Hepatocyte (in vitro differentiated cells): ENCODE data around the gene LRRC4. TPM values are rescaled to one million over a fixed set of nuclear protein-coding genes. Genes with fewer than 3 reads are reported as not detected.

Source experiments
- DNase-seq: peaks from one replicate; pipeline ENCODE4 v3.0.0-alpha.2; 2016; ENCODE audit warnings: low spot score
- H2AFZ ChIP-seq: fragments of 200-600 bp; sonication (generic); 2 replicates; pipeline ENCODE4 v1.6.0; 2016; ENCODE audit warnings: antibody characterized with exemption, mild to moderate bottlenecking
- H3K27ac ChIP-seq: fragments of 200-600 bp; sonication (generic); 2 replicates; pipeline ENCODE4 v1.5.1; 2016; ENCODE audit warnings: mild to moderate bottlenecking
- H3K27me3 ChIP-seq: fragments of 200-600 bp; sonication (generic); 2 replicates; pipeline ENCODE4 v1.6.1; 2016
- H3K36me3 ChIP-seq: fragments of 200-600 bp; sonication (generic); replicated peaks from 2 replicates; pipeline ENCODE4 v1.5.1; 2016; ENCODE audit warnings: low read depth; ENCODE audit not compliant: insufficient read depth
- H3K4me1 ChIP-seq: fragments of 200-600 bp; sonication (generic); 2 replicates; pipeline ENCODE4 v1.5.1; 2016; ENCODE audit warnings: mild to moderate bottlenecking, moderate library complexity; ENCODE audit not compliant: insufficient read depth
- H3K4me2 ChIP-seq: fragments of 200-600 bp; sonication (generic); 2 replicates; pipeline ENCODE4 v1.6.0; 2016
- H3K4me3 ChIP-seq: fragments of 200-600 bp; sonication (generic); 2 replicates; pipeline ENCODE4 v1.5.1; 2016; ENCODE audit warnings: mild to moderate bottlenecking
- H3K79me2 ChIP-seq: fragments of 200-600 bp; sonication (generic); 2 replicates; pipeline ENCODE4 v1.6.0; 2017; ENCODE audit warnings: mild to moderate bottlenecking
- H3K9me2 ChIP-seq: fragments of 200-600 bp; sonication (generic); replicated peaks from 2 replicates; pipeline ENCODE4 v1.6.0; 2017; ENCODE audit warnings: mild to moderate bottlenecking; ENCODE audit not compliant: insufficient read depth
- H3K9me3 ChIP-seq: fragments of 200-600 bp; sonication (generic); 2 replicates; pipeline ENCODE4 v1.5.1; 2016; ENCODE audit warnings: low read depth, mild to moderate bottlenecking
- H4K20me1 ChIP-seq: fragments of 200-600 bp; sonication (generic); 2 replicates; pipeline ENCODE4 v1.6.0; 2016; ENCODE audit warnings: mild to moderate bottlenecking; ENCODE audit not compliant: insufficient read depth, poor library complexity, severe bottlenecking
- EZH2 ChIP-seq: fragments of 200-600 bp; sonication (generic); IDR thresholded peaks from 2 replicates; pipeline ENCODE4 v1.6.1; 2016; ENCODE audit warnings: antibody characterized with exemption, mild to moderate bottlenecking, borderline replicate concordance
- EZH2phosphoT487 ChIP-seq: fragments of 200-600 bp; sonication (generic); IDR thresholded peaks from one replicate; pipeline ENCODE4 v1.6.1; 2018; ENCODE audit warnings: antibody characterized with exemption, mild to moderate bottlenecking, low read depth, moderate library complexity; ENCODE audit not compliant: unreplicated experiment, severe bottlenecking
- WGBS: methylation state at CpG from one replicate; pipeline ENCODE4 v1.1.6; 2016; ENCODE audit warnings: low lambda C conversion rate; ENCODE audit errors: missing lambda C conversion rate; 5-methylcytosine and 5-hydroxymethylcytosine counted together
- polyA plus RNA-seq: library from polyadenylated mRNA; unstranded; fragments of >200 nt; fragmentation: Nextera tagmentation; extraction: Ambion mirVana; gene quantifications from 2 replicates; pipeline ENCODE4 v1.2.1, GENCODE V29; 2016
- total RNA-seq: library from RNA; depleted of rRNA; stranded (reverse); fragments of >200 nt; gene quantifications from 2 replicates; pipeline ENCODE4 v1.2.3, GENCODE V29; 2014
- TF ChIP-seq, protein P1 (sequence below): fragments of 200-600 bp; sonication (generic); IDR thresholded peaks from 2 replicates; pipeline ENCODE4 v1.5.1; 2016; ENCODE audit warnings: antibody characterized with exemption, mild to moderate bottlenecking; ENCODE audit not compliant: poor library complexity

Gene LRRC4
- total and polyA plus RNA-seq, 2 experiments from 2014 or later: 3.9 to 15.1 TPM

DNA sequence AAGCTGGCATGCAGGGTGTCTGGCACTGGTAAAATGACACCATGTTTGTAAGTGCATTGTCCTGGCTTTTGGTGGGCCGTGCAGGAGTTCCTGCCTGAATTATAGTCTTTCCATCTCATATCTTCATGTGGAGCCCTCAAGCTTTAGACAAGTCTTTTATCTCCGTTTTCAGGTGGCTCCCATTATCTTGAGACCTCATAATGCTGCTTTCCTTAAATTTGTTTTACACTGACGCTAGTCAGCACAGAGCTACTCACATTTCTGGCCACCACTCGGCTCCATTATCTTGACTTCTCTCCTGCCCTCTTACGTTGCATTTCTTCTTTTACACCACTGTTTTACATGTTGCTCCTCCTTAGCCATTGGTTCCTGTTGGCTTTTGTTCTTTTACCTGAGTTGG lies 37.2 kb downstream of the LRRC4 start:
- H4K20me1 ChIP-seq: peaks cover 6% of the 10 kb centered on the region
- WGBS: 78% methylated on average over 5 of the region's 5 CpGs
- TF ChIP-seq, protein P1, sequence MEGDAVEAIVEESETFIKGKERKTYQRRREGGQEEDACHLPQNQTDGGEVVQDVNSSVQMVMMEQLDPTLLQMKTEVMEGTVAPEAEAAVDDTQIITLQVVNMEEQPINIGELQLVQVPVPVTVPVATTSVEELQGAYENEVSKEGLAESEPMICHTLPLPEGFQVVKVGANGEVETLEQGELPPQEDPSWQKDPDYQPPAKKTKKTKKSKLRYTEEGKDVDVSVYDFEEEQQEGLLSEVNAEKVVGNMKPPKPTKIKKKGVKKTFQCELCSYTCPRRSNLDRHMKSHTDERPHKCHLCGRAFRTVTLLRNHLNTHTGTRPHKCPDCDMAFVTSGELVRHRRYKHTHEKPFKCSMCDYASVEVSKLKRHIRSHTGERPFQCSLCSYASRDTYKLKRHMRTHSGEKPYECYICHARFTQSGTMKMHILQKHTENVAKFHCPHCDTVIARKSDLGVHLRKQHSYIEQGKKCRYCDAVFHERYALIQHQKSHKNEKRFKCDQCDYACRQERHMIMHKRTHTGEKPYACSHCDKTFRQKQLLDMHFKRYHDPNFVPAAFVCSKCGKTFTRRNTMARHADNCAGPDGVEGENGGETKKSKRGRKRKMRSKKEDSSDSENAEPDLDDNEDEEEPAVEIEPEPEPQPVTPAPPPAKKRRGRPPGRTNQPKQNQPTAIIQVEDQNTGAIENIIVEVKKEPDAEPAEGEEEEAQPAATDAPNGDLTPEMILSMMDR: no peak
- no peak for TF ChIP-seq EZH2
- no peak for TF ChIP-seq EZH2phosphoT487

DNA sequence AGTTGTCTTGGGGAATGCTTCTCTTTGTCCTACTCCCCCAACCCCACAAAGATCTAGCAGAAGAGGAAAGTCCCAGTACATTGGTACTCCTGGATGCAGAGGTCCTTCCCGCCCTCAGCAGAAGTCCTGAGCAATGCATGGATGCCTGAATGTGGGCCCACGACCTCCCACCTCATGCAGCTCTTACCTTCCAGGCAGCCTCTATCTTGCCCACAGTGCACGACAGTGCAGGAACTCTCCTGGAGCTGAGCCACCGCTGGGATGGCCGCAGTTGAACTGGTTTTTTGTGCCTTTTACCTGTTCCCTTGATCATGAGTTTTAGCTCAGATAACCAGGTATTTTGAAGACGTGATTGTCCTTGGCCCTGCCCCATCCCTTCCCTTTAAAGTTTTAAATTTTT lies 37.9 kb downstream of the LRRC4 start:
- H3K36me3 ChIP-seq: no peaks in the 10 kb centered on the region
- H4K20me1 ChIP-seq: peaks cover 6% of the 10 kb centered on the region
- WGBS: 94% methylated on average over 6 of the region's 6 CpGs
- TF ChIP-seq, protein P1: no peak
- TF ChIP-seq EZH2phosphoT487: no peak
- TF ChIP-seq EZH2: no peak
- no peaks in the 10 kb centered on the region for H3K9me2 ChIP-seq
- no peaks in the 10 kb centered on the region for H3K9me3 ChIP-seq
- no peak overlapping the region for H3K4me2 ChIP-seq
- no peaks in the 10 kb centered on the region for H3K27me3 ChIP-seq
- peaks cover 13% of the 10 kb centered on the region for H3K79me2 ChIP-seq
- H2AFZ ChIP-seq: no peak overlapping the region
- H3K27ac ChIP-seq: no peak overlapping the region
- no peak for DNase-seq
- H3K4me1 ChIP-seq: peaks cover 35% of the 10 kb centered on the region
- no peak overlapping the region for H3K4me3 ChIP-seq

More for the DNA sequence above, 37.2 kb downstream of the LRRC4 start:
- Histone ChIP-seq H3K79me2 (peaks cover 9% of the 10 kb centered on the region), H3K27me3 (no peaks in the 10 kb centered on the region), H3K4me3 (no peak overlapping the region), H3K36me3 (no peaks in the 10 kb centered on the region), H3K9me2 (no peaks in the 10 kb centered on the region), H2AFZ (no peak overlapping the region), H3K9me3 (no peaks in the 10 kb centered on the region), H3K4me2 (no peak overlapping the region), H3K27ac (no peak overlapping the region), H3K4me1 (peaks cover 36% of the 10 kb centered on the region)
- DNase-seq: no peak

DNA sequence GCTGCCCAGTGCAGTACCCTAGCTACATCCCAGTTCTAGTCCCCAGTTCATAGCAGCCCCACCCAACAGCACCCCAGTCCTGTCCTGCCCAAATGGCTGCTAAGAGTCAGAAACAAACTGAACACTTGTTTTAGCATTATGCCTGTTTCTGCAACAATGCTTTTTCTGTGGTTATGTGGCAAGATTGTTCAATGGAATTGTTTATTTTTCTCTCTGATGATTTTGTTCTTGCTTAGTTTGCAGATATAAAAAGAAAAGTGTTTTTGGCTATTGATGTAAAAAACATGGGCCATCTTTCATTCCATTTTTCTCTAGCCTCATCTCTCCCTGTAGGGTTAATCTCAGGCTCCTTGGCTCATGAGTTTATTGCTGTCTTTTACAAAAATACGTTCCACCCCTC lies 42.5 kb downstream of the LRRC4 start:
- H3K9me3 ChIP-seq: no peaks in the 10 kb centered on the region
- TF ChIP-seq EZH2 (no peak), EZH2phosphoT487 (no peak)
- TF ChIP-seq, protein P1: no peak
- no peak overlapping the region for H2AFZ ChIP-seq
- DNase-seq: no peak
- H3K9me2 ChIP-seq: no peaks in the 10 kb centered on the region
- no peak overlapping the region for H3K4me2 ChIP-seq
- no peaks in the 10 kb centered on the region for H3K36me3 ChIP-seq
- H3K79me2 ChIP-seq: peaks cover 22% of the 10 kb centered on the region
- no peaks in the 10 kb centered on the region for H4K20me1 ChIP-seq
- H3K27ac ChIP-seq: no peak overlapping the region
- no peaks in the 10 kb centered on the region for H3K27me3 ChIP-seq
- 79% methylated on average over 1 of the region's 1 CpG for WGBS
- H3K4me3 ChIP-seq: no peak overlapping the region
- H3K4me1 ChIP-seq: peaks cover 27% of the 10 kb centered on the region
